Measurements from ENCODE around the gene DLG2.

The DLG2 gene

DNA sequence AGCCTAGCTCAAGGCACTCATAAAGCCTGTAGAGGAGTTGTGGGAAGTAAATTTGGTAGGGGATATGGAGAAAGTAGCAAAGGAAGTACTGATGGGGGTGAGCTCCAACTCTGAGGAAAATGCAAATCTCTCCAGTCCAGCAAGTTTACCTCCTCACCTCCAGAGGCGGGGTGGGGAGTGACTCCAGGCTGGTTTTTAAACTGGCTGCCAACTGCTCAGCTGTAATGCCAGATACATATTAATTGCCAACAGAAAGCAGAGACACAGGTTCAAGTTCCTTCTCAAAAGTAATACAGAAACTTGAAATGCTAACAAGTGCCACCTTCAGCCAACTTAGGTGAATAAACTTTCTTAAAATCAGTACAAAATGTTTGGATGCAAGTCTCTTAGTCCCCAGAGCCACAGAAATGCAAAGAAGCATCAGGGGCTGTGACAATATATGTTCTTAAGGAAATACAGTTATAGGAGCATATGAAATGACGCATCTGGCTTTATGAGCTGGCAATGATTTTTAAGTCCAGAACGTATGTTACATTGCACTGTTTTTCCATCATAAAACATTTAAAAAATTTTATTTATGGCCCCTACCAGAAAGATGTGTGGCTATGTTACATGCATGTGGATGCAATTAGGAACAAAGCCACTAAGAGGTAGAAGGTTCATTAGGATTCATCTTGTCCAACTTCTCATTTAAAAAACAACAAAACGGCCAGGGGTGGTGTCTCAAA, 1904.6 kb downstream of the DLG2 start:
- Histone ChIP-seq H3K4me3 (ENCODE audit: low read depth in 1 of 2, low read length in 2 of 2) (no peak overlapping the region), H3K27me3 (ENCODE audit: control insufficient read depth in 1 of 2, insufficient read depth in 2 of 2, low read length in 2 of 2) (no peaks in the 10 kb centered on the region), H3K9me3 (ENCODE audit: low read length) (no peaks in the 10 kb centered on the region), H3K36me3 (ENCODE audit: insufficient read depth, low read length) (no peaks in the 10 kb centered on the region), H3K27ac (ENCODE audit: low read depth, low read length) (no peak overlapping the region), H3K9ac (ENCODE audit: low read length) (no peak overlapping the region), H3K4me1 (ENCODE audit: insufficient read depth, low read length) (no peaks in the 10 kb centered on the region)

DNA sequence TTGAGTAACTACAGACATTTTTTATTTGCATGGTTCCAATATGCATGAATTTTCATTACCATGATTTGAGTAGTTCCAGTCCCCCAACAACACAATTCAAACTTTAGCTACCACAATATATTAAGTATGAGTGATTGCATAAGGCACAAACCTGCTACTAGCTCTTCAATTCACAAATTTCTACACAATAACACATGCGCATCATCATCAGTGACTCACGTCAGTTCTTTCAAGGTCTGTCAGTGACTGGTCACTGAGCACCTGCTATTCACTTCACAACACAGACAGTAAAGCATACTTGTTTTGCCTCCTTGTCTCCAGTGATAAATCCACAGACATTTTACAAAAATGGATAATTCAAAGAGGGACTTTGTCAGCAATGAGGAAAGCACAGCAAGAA, 1905.9 kb downstream of the DLG2 start:
- Histone ChIP-seq H3K4me1 (ENCODE audit: insufficient read depth, low read length) (no peaks in the 10 kb centered on the region), H3K4me3 (ENCODE audit: low read depth in 1 of 2, low read length in 2 of 2) (no peak overlapping the region), H3K36me3 (ENCODE audit: insufficient read depth, low read length) (no peaks in the 10 kb centered on the region), H3K9ac (ENCODE audit: low read length) (no peak overlapping the region), H3K27me3 (ENCODE audit: control insufficient read depth in 1 of 2, insufficient read depth in 2 of 2, low read length in 2 of 2) (no peaks in the 10 kb centered on the region), H3K9me3 (ENCODE audit: low read length) (no peaks in the 10 kb centered on the region), H3K27ac (ENCODE audit: low read depth, low read length) (no peak overlapping the region)

DNA sequence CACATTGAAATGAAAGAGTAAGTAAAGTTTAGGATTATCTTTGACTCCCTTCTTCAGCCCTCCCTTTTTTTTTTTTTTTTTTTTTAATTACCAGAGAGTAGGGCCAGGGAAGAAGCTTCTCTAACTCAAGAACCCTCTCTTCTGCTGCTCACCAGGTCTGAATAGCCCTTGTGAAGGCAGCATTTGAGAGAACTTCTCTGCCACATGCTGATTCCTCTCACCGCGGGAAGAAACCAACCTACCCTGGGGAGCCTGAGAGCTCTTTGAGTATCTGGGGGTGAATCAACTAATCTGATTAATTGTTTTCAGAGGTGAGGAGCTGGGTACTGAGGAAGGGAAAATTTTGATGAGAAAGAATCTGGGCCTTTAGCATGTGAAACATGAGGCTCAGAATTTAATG, 1906.5 kb downstream of the DLG2 start:
- no peaks in the 10 kb centered on the region for H3K9me3 ChIP-seq (ENCODE audit: low read length)
- H3K27ac ChIP-seq (ENCODE audit: low read depth, low read length), result no peak overlapping the region

DNA sequence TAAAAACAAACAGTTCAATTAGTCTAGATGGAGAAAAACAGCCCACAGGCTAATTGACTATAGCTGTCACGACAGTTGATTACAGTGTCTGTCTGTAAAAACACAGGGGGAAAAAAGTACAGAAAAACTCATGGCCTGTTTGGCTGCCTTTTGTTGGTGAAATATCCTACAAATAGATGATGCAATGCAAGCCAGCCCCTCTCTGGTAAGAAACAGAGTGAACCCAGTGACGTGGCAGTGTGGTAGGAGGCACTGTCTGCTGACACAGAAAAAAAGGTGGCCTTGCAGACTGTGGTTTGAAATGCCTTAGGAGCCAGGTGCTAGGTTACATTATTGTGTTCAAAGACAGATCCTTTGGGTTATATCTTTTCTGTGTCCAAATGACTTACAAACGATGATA, 1909.6 kb downstream of the DLG2 start:
- no peaks in the 10 kb centered on the region for H3K27me3 ChIP-seq (ENCODE audit: control insufficient read depth in 1 of 2, insufficient read depth in 2 of 2, low read length in 2 of 2)
- H3K4me1 ChIP-seq (ENCODE audit: insufficient read depth, low read length), result no peaks in the 10 kb centered on the region
- H3K9ac ChIP-seq (ENCODE audit: low read length), result no peak overlapping the region
- H3K4me3 ChIP-seq (ENCODE audit: low read depth in 1 of 2, low read length in 2 of 2), result no peak overlapping the region
- no peak overlapping the region for H3K27ac ChIP-seq (ENCODE audit: low read depth, low read length)
- no peaks in the 10 kb centered on the region for H3K9me3 ChIP-seq (ENCODE audit: low read length)
- no peaks in the 10 kb centered on the region for H3K36me3 ChIP-seq (ENCODE audit: insufficient read depth, low read length)

More for the DNA sequence above, 1906.5 kb downstream of the DLG2 start:
- Histone ChIP-seq H3K27me3 (ENCODE audit: control insufficient read depth in 1 of 2, insufficient read depth in 2 of 2, low read length in 2 of 2) (no peaks in the 10 kb centered on the region), H3K4me3 (ENCODE audit: low read depth in 1 of 2, low read length in 2 of 2) (no peak overlapping the region), H3K4me1 (ENCODE audit: insufficient read depth, low read length) (no peaks in the 10 kb centered on the region), H3K9ac (ENCODE audit: low read length) (no peak overlapping the region), H3K36me3 (ENCODE audit: insufficient read depth, low read length) (no peaks in the 10 kb centered on the region)

DNA sequence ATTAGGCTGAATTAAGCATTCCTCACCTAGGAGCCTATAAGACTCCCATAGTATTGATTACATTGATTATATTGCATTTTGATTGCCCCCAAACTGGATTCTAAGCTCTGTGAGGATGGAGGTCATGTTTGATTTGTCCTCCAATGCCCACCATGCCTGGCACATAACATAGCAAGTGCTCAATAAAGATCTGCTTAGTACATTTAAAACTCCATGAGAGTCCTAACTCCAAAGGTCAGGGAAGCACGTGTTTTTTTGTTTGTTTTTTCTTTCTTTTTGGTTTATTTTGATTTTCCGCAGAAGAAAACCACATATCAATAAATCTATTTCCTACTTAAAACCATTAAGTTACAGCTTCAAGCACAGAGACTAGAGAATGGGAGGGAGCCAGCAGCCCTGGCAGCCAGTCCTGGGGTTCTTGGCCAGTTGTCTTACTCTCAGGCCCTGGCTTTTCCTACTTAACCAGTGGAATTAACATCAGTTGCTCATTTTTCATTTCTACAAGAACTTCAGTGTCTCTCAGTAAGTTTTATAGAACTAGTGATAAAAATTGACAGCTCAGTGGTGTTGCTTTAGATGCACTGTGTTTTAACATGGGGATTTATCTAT, 1911.1 kb downstream of the DLG2 start:
- Histone ChIP-seq H3K27me3 (ENCODE audit: control insufficient read depth in 1 of 2, insufficient read depth in 2 of 2, low read length in 2 of 2) (no peaks in the 10 kb centered on the region), H3K9me3 (ENCODE audit: low read length) (no peaks in the 10 kb centered on the region), H3K4me3 (ENCODE audit: low read depth in 1 of 2, low read length in 2 of 2) (no peak overlapping the region), H3K36me3 (ENCODE audit: insufficient read depth, low read length) (no peaks in the 10 kb centered on the region), H3K27ac (ENCODE audit: low read depth, low read length) (no peak overlapping the region), H3K4me1 (ENCODE audit: insufficient read depth, low read length) (no peaks in the 10 kb centered on the region), H3K9ac (ENCODE audit: low read length) (no peak overlapping the region)

GRCh38 chr11:83713708-83714107, 1913.4 kb downstream of the DLG2 start:
- H3K36me3 ChIP-seq (ENCODE audit: insufficient read depth, low read length), result no peaks in the 10 kb centered on the region
- no peak overlapping the region for H3K27ac ChIP-seq (ENCODE audit: low read depth, low read length)
- no peaks in the 10 kb centered on the region for H3K27me3 ChIP-seq (ENCODE audit: control insufficient read depth in 1 of 2, insufficient read depth in 2 of 2, low read length in 2 of 2)
- no peak overlapping the region for H3K9ac ChIP-seq (ENCODE audit: low read length)
- no peaks in the 10 kb centered on the region for H3K9me3 ChIP-seq (ENCODE audit: low read length)
- H3K4me1 ChIP-seq (ENCODE audit: insufficient read depth, low read length), result no peaks in the 10 kb centered on the region
- H3K4me3 ChIP-seq (ENCODE audit: low read depth in 1 of 2, low read length in 2 of 2), result no peak overlapping the region

DNA sequence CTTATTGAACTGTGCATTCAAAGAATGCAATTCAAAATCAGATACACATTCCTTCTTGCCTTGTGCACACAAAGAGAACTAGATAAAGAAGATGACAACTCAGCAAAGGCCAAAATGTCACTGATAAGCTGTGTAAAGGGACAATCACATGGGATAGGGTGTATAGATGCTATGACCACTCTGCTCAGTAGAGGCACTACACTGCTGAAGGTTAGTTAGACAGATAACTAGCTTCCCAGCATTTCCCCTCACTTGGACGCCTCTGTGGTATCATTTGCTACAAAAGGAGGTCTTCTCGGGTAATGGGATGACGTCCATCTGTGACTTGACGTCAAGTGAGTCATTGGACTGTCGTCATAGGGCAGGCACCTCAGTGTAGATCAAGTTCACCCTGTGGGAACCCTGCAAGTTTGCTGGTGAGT, 1916.0 kb downstream of the DLG2 start:
- no peaks in the 10 kb centered on the region for H3K4me1 ChIP-seq (ENCODE audit: insufficient read depth, low read length)
- no peak overlapping the region for H3K4me3 ChIP-seq (ENCODE audit: low read depth in 1 of 2, low read length in 2 of 2)
- no peaks in the 10 kb centered on the region for H3K9me3 ChIP-seq (ENCODE audit: low read length)
- no peak overlapping the region for H3K27ac ChIP-seq (ENCODE audit: low read depth, low read length)
- H3K27me3 ChIP-seq (ENCODE audit: control insufficient read depth in 1 of 2, insufficient read depth in 2 of 2, low read length in 2 of 2), result no peaks in the 10 kb centered on the region
- no peaks in the 10 kb centered on the region for H3K36me3 ChIP-seq (ENCODE audit: insufficient read depth, low read length)
- no peak overlapping the region for H3K9ac ChIP-seq (ENCODE audit: low read length)

DNA sequence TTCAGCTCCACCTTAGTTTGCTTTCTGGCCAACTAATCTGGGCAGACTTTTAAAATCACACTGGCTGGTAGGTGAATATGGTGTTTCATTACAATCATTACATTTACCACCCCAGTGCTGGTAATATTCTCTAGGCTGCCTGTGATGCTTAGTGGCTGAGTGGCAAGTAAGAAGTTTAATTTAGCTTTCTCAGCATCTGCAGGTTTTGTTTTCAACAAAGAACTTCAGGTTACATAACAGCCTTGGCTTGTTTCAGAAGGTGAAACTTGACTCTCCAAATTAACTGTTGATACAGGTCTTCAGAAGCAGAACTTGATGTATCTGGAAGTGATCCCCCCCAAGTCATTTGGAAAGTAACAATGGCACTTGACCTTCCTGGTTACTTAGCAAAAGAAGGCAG, 1917.7 kb downstream of the DLG2 start:
- no peak overlapping the region for H3K27ac ChIP-seq (ENCODE audit: low read depth, low read length)
- H3K4me1 ChIP-seq (ENCODE audit: insufficient read depth, low read length), result no peaks in the 10 kb centered on the region
- H3K36me3 ChIP-seq (ENCODE audit: insufficient read depth, low read length), result no peaks in the 10 kb centered on the region
- no peak overlapping the region for H3K4me3 ChIP-seq (ENCODE audit: low read depth in 1 of 2, low read length in 2 of 2)
- H3K27me3 ChIP-seq (ENCODE audit: control insufficient read depth in 1 of 2, insufficient read depth in 2 of 2, low read length in 2 of 2), result no peaks in the 10 kb centered on the region
- H3K9ac ChIP-seq (ENCODE audit: low read length), result no peak overlapping the region
- H3K9me3 ChIP-seq (ENCODE audit: low read length), result no peaks in the 10 kb centered on the region

GRCh38 chr11:83706566-83706965, 1920.6 kb downstream of the DLG2 start:
- H3K27me3 ChIP-seq (ENCODE audit: control insufficient read depth in 1 of 2, insufficient read depth in 2 of 2, low read length in 2 of 2), result no peaks in the 10 kb centered on the region
- no peak overlapping the region for H3K4me3 ChIP-seq (ENCODE audit: low read depth in 1 of 2, low read length in 2 of 2)
- no peaks in the 10 kb centered on the region for H3K36me3 ChIP-seq (ENCODE audit: insufficient read depth, low read length)

GRCh38 chr11:83702796-83703195, 1924.3 kb downstream of the DLG2 start:
- no peak overlapping the region for H3K4me3 ChIP-seq (ENCODE audit: low read depth in 1 of 2, low read length in 2 of 2)

More at GRCh38 chr11:83706566-83706965, 1920.6 kb downstream of the DLG2 start:
- Histone ChIP-seq H3K27ac (ENCODE audit: low read depth, low read length) (no peak overlapping the region), H3K9ac (ENCODE audit: low read length) (no peak overlapping the region), H3K4me1 (ENCODE audit: insufficient read depth, low read length) (no peaks in the 10 kb centered on the region), H3K9me3 (ENCODE audit: low read length) (no peaks in the 10 kb centered on the region)

DNA sequence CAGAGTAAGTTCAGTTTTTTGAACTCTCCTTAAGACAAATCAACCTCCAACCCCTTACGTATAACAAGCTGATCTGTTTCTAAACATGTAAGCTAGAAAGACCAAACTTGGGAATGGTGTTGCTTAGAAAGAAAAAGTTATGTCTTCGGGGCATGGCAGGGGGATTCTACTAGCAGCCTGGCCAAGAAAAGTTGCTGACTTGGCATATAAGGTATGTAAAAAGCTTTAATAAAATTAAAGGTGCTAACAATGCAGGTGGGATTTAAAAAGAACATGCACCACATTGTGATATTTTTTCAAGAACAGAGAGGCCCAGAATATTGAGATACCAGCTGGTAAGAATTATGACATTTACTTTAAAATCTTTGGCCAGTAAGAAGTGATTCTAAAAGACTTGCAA, 1929.6 kb downstream of the DLG2 start:
- Histone ChIP-seq H3K9ac (ENCODE audit: low read length) (no peak overlapping the region), H3K9me3 (ENCODE audit: low read length) (no peaks in the 10 kb centered on the region), H3K27ac (ENCODE audit: low read depth, low read length) (no peak overlapping the region), H3K4me1 (ENCODE audit: insufficient read depth, low read length) (no peaks in the 10 kb centered on the region), H3K36me3 (ENCODE audit: insufficient read depth, low read length) (no peaks in the 10 kb centered on the region), H3K4me3 (ENCODE audit: low read depth in 1 of 2, low read length in 2 of 2) (no peak overlapping the region), H3K27me3 (ENCODE audit: control insufficient read depth in 1 of 2, insufficient read depth in 2 of 2, low read length in 2 of 2) (no peaks in the 10 kb centered on the region)

More at GRCh38 chr11:83702796-83703195, 1924.3 kb downstream of the DLG2 start:
- H3K9me3 ChIP-seq (ENCODE audit: low read length), result no peaks in the 10 kb centered on the region
- H3K9ac ChIP-seq (ENCODE audit: low read length), result no peak overlapping the region
- no peak overlapping the region for H3K27ac ChIP-seq (ENCODE audit: low read depth, low read length)
- no peaks in the 10 kb centered on the region for H3K36me3 ChIP-seq (ENCODE audit: insufficient read depth, low read length)
- H3K4me1 ChIP-seq (ENCODE audit: insufficient read depth, low read length), result no peaks in the 10 kb centered on the region
- H3K27me3 ChIP-seq (ENCODE audit: control insufficient read depth in 1 of 2, insufficient read depth in 2 of 2, low read length in 2 of 2), result no peaks in the 10 kb centered on the region

GRCh38 chr11:83695046-83695445, 1932.1 kb downstream of the DLG2 start:
- H3K36me3 ChIP-seq (ENCODE audit: insufficient read depth, low read length), result no peaks in the 10 kb centered on the region

More at GRCh38 chr11:83695046-83695445, 1932.1 kb downstream of the DLG2 start:
- no peaks in the 10 kb centered on the region for H3K9me3 ChIP-seq (ENCODE audit: low read length)
- no peak overlapping the region for H3K4me3 ChIP-seq (ENCODE audit: low read depth in 1 of 2, low read length in 2 of 2)
- H3K27me3 ChIP-seq (ENCODE audit: control insufficient read depth in 1 of 2, insufficient read depth in 2 of 2, low read length in 2 of 2), result no peaks in the 10 kb centered on the region
- no peak overlapping the region for H3K9ac ChIP-seq (ENCODE audit: low read length)
- H3K27ac ChIP-seq (ENCODE audit: low read depth, low read length), result no peak overlapping the region
- no peaks in the 10 kb centered on the region for H3K4me1 ChIP-seq (ENCODE audit: insufficient read depth, low read length)
